ENCODE results near the gene PLSCR3. TPM values are rescaled to one million over a fixed set of nuclear protein-coding genes. Genes with fewer than 3 reads are reported as not detected.

The PLSCR3 gene
- total RNA-seq, 5 donors from 2014 or later (not counting 1 experiment from before 2014, with no cell fraction given) = 101 to 145 (median 140) TPM

DNA sequence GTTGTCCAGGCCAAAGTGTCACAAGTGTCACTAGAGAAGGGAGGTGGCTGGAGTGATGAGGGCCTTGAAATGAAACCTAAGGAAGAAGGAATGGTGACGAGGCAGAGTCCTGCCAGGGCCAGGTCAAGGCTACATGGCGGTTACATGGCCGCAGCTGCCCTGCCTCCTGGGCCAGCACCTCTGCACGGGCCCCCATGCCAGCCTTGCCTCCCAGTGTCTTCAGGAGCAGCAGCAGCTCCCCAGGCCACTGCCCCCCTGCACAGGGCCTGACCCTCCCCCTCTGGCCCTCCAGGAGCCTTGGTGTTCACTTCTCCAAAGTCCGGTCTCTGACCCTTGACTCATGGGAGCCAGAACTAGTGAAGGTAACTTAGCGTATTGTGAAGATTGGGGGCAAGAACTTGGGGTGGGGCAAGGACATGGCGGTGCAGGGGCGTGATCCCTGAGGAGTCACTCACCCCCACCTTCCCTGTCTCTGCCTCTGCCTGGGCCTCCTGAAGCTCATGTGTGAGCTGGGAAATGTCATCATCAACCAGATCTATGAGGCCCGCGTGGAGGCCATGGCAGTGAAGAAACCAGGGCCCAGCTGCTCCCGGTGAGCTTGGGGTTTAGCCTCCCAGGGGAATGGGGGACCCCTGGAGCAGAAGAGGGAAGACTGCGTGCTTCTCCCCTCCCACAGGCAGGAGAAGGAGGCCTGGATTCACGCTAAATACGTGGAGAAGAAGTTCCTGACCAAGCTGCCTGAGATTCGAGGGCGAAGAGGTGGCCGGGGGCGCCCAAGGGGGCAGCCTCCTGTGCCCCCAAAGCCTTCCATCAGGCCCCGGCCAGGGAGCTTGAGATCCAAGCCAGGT, 46.5 kb downstream of the PLSCR3 start:
- peaks cover 25 to 45% (median 39%) of the 10 kb centered on the region in 3 donors for H3K4me1 Mint-ChIP-seq
- ChIA-PET POLR2A (no interaction called here), CTCF (interaction anchor here in 1 of 2 donors (0.6 to 1.7 kb wide), 3 partner anchors 12 to 43 kb away, joined by 3 to 5 read pairs (median 3); partner anchors contain the start of gene ACAP1)
- Histone ChIP-seq H3K36me3 (ENCODE audit: control insufficient read depth in 2 of 2, extremely low read depth in 1 of 2, insufficient read depth in 1 of 2, low read length in 1 of 2) (peaks cover 37 to 64% of the 10 kb centered on the region in 2 donors), H3K9me3 (no peaks in the 10 kb centered on the region), H3K4me3 (ENCODE audit: control insufficient read depth in 1 of 2, extremely low read depth in 1 of 2, low read length in 1 of 2) (no peak overlapping the region), H3K27me3 (replicated peaks in 1 of 2; ENCODE audit: control insufficient read depth in 2 of 2, extremely low read depth in 1 of 2, insufficient read depth in 2 of 2, low read length in 1 of 2) (no peaks in the 10 kb centered on the region), H3K27ac (ENCODE audit: low read length) (no peak overlapping the region), H3K4me1 (ENCODE audit: control insufficient read depth in 1 of 2, extremely low read depth in 1 of 2, insufficient read depth in 2 of 2, low read length in 2 of 2) (peaks cover 7 to 49% of the 10 kb centered on the region in 2 experiments)
- H3K27me3 Mint-ChIP-seq = no peaks in the 10 kb centered on the region
- H3K4me3 Mint-ChIP-seq = no peak overlapping the region
- no peak for ATAC-seq (replicated peaks in 1 of 4)
- no peaks in the 10 kb centered on the region for H3K9me3 Mint-ChIP-seq
- H3K36me3 Mint-ChIP-seq = peaks cover 22% of the 10 kb centered on the region
- H3K27ac Mint-ChIP-seq = peak overlapping the region in 1 of 2 donors; percentile 13
- no peak for DNase-seq
- 93% methylated on average over 12 of the region's 19 CpGs for WGBS (ENCODE audit: insufficient coverage)

DNA sequence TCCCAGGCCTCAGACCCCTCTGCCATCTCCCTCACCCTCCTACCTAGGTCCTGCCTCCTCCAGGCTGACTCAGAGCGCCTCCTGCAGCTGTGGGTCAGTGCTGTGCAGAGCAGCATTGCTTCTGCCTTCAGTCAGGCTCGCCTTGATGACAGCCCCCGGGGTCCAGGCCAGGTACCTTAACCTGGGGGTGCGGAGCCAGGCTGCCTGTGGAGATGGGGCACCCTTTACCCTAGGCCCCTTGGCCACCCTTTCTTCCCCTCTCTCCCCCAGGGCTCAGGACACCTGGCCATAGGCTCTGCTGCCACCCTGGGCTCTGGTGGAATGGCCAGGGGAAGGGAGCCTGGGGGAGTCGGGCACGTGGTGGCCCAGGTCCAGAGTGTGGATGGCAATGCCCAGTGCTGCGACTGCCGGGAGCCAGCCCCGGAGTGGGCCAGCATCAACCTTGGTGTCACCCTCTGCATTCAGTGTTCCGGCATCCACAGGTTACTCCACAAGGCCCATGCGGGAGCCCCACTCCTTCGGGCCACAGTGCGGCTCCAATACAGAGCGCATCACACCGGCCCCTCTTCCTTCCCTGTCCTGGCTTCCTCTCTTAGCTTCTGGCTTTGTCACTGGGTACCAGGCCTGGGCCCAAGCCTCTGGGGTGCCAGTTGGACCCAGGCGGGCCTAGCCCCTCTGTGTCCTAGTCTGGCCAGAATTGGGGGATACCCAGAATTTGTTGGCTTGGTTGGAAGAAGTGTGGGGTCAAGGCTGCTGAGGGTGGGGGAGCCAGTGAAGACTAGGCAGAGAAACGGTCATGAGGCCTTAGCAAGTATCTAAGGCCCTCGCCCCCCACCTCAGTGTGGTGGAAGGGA, 47.3 kb downstream of the PLSCR3 start:
- ChIA-PET POLR2A (no interaction called here), CTCF (no interaction called here)
- no peak for DNase-seq
- no peaks in the 10 kb centered on the region for H3K9me3 Mint-ChIP-seq
- H3K4me3 Mint-ChIP-seq = no peak overlapping the region
- Histone ChIP-seq H3K9me3 (no peaks in the 10 kb centered on the region), H3K4me1 (ENCODE audit: control insufficient read depth in 1 of 2, extremely low read depth in 1 of 2, insufficient read depth in 2 of 2, low read length in 2 of 2) (peaks cover 5 to 44% of the 10 kb centered on the region in 2 experiments), H3K27ac (ENCODE audit: low read length) (no peak overlapping the region), H3K27me3 (replicated peaks in 1 of 2; ENCODE audit: control insufficient read depth in 2 of 2, extremely low read depth in 1 of 2, insufficient read depth in 2 of 2, low read length in 1 of 2) (no peaks in the 10 kb centered on the region), H3K4me3 (ENCODE audit: control insufficient read depth in 1 of 2, extremely low read depth in 1 of 2, low read length in 1 of 2) (no peak overlapping the region), H3K36me3 (ENCODE audit: control insufficient read depth in 2 of 2, extremely low read depth in 1 of 2, insufficient read depth in 1 of 2, low read length in 1 of 2) (peaks cover 37 to 72% of the 10 kb centered on the region in 2 donors)
- H3K36me3 Mint-ChIP-seq = peaks cover 22% of the 10 kb centered on the region
- WGBS (ENCODE audit: insufficient coverage) = 98% methylated on average over 17 of the region's 18 CpGs
- peak overlapping the region in 1 of 2 donors; percentile 13 for H3K27ac Mint-ChIP-seq
- no peaks in the 10 kb centered on the region for H3K27me3 Mint-ChIP-seq
- no peak for ATAC-seq (replicated peaks in 1 of 4)
- H3K4me1 Mint-ChIP-seq = peaks cover 18 to 38% (median 35%) of the 10 kb centered on the region in 3 donors

DNA sequence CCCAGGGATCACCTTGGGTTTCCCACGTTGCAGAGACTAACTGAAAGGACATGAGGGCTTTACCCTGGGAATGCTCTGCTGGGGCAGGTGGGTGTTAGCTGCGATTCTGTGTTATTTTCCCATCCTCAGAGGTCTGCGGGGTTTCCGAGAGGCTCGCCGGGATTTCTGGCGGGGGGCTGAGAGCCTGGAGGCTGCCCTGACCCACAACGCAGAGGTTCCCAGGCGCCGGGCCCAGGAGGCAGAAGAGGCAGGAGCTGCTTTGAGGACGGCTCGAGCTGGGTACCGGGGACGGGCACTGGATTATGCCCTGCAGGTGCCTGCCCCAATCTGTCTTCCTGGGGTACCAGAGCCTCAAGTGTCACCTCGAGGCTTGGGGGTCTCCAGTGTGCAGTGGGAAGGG, 51.1 kb downstream of the PLSCR3 start:
- no peaks in the 10 kb centered on the region for H3K27me3 ChIP-seq (replicated peaks in 1 of 2; ENCODE audit: control insufficient read depth in 2 of 2, extremely low read depth in 1 of 2, insufficient read depth in 2 of 2, low read length in 1 of 2)
- Mint-ChIP-seq H3K27ac (peak overlapping the region in 1 of 2 donors; percentile 80), H3K9me3 (no peaks in the 10 kb centered on the region), H3K4me3 (no peak overlapping the region), H3K4me1 (peaks cover 17 to 37% (median 32%) of the 10 kb centered on the region in 3 donors), H3K36me3 (peaks cover 27% of the 10 kb centered on the region), H3K27me3 (no peaks in the 10 kb centered on the region)
- 95% methylated on average over 15 of the region's 15 CpGs for WGBS (ENCODE audit: insufficient coverage)
- POLR2A ChIA-PET = interaction anchor here in 1 of 2 donors (0.8 kb wide), 1 partner anchor 13 kb away, joined by 3 read pairs; no protein-coding TSS in a partner anchor
- no peak overlapping the region for H3K4me3 ChIP-seq (ENCODE audit: control insufficient read depth in 1 of 2, extremely low read depth in 1 of 2, low read length in 1 of 2)
- H3K4me1 ChIP-seq (ENCODE audit: control insufficient read depth in 1 of 2, extremely low read depth in 1 of 2, insufficient read depth in 2 of 2, low read length in 2 of 2) = peaks cover 0 to 51% of the 10 kb centered on the region in 2 experiments
- CTCF ChIA-PET = no interaction called here
- DNase-seq = no peak
- peaks cover 32 to 90% of the 10 kb centered on the region in 2 donors for H3K36me3 ChIP-seq (ENCODE audit: control insufficient read depth in 2 of 2, extremely low read depth in 1 of 2, insufficient read depth in 1 of 2, low read length in 1 of 2)
- no peak overlapping the region for H3K27ac ChIP-seq (ENCODE audit: low read length)
- no peak for ATAC-seq (replicated peaks in 1 of 4)
- H3K9me3 ChIP-seq = no peaks in the 10 kb centered on the region

DNA sequence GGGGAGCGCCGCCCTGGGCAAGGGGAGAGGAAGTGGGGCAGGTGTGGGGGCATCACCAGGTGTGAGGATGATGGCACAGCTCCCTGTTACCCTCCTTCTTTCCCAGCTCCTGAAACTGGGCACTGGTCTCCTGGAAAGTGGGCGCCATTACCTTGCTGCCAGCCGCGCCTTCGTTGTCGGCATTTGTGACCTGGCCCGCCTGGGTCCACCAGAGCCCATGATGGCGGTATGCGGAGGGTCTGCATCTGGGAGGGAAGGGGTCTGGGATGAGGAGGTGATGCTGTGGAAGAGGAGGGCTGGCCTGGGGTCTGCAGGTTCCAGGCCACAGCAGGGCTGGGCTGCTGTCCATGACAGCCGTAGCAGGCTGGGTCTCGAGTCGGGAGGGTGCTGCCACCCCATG, 52.5 kb downstream of the PLSCR3 start:
- Mint-ChIP-seq H3K9me3 (no peaks in the 10 kb centered on the region), H3K4me1 (peaks cover 28 to 45% (median 43%) of the 10 kb centered on the region in 3 donors), H3K27me3 (no peaks in the 10 kb centered on the region), H3K36me3 (peaks cover 27% of the 10 kb centered on the region), H3K27ac (peak overlapping the region in 1 of 2 donors; percentile 16), H3K4me3 (no peak overlapping the region)
- Histone ChIP-seq H3K27ac (ENCODE audit: low read length) (no peak overlapping the region), H3K9me3 (no peaks in the 10 kb centered on the region), H3K4me1 (ENCODE audit: control insufficient read depth in 1 of 2, extremely low read depth in 1 of 2, insufficient read depth in 2 of 2, low read length in 2 of 2) (peaks cover 2 to 60% of the 10 kb centered on the region in 2 experiments), H3K36me3 (ENCODE audit: control insufficient read depth in 2 of 2, extremely low read depth in 1 of 2, insufficient read depth in 1 of 2, low read length in 1 of 2) (peaks cover 19 to 83% of the 10 kb centered on the region in 2 donors), H3K4me3 (ENCODE audit: control insufficient read depth in 1 of 2, extremely low read depth in 1 of 2, low read length in 1 of 2) (no peak overlapping the region), H3K27me3 (replicated peaks in 1 of 2; ENCODE audit: control insufficient read depth in 2 of 2, extremely low read depth in 1 of 2, insufficient read depth in 2 of 2, low read length in 1 of 2) (no peaks in the 10 kb centered on the region)
- DNase-seq = no peak
- no peak for ATAC-seq (replicated peaks in 1 of 4)
- CTCF ChIA-PET = interaction anchor here in 1 of 2 donors (0.6 to 1.1 kb wide), 2 partner anchors 12 to 33 kb away, joined by 4 read pairs; no protein-coding TSS in a partner anchor
- 96% methylated on average over 10 of the region's 13 CpGs for WGBS (ENCODE audit: insufficient coverage)
- POLR2A ChIA-PET = interaction anchor here in 1 of 2 donors (1.0 kb wide), 1 partner anchor 32 kb away, joined by 3 read pairs; no protein-coding TSS in a partner anchor

DNA sequence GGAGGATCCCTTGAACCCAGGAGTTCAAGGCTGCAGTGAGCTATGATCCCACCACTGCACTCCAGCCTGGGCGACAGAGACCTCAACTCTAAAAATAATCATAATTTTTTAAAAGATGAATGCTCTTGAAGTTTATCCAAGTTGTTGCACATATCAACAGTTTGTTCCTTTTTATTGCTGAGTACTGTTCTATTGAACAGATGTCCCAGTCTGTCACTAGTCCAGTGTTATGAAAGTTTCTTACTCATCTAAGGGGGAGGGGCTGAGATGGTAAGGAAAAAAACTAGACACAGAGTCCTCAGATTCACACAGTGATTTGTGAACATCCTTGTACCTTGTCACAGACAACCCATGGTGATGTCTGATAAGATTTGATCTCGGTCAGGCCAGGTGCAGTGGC, 54.1 kb downstream of the PLSCR3 start:
- H3K9me3 Mint-ChIP-seq = no peaks in the 10 kb centered on the region
- POLR2A ChIA-PET = no interaction called here
- H3K36me3 Mint-ChIP-seq = peaks cover 23% of the 10 kb centered on the region
- no peak overlapping the region for H3K27ac ChIP-seq (ENCODE audit: low read length)
- peak overlapping the region; percentile 71 to 76 for H3K27ac Mint-ChIP-seq
- DNase-seq (no peak), ATAC-seq (replicated peaks in 1 of 4) (no peak)
- H3K4me1 ChIP-seq (ENCODE audit: control insufficient read depth in 1 of 2, extremely low read depth in 1 of 2, insufficient read depth in 2 of 2, low read length in 2 of 2) = peaks cover 10 to 67% of the 10 kb centered on the region in 2 experiments
- H3K27me3 Mint-ChIP-seq = no peaks in the 10 kb centered on the region
- H3K4me1 Mint-ChIP-seq = peaks cover 38 to 55% (median 48%) of the 10 kb centered on the region in 3 donors
- H3K4me3 Mint-ChIP-seq = peak overlapping the region in 1 of 3 donors; percentile 98
- H3K27me3 ChIP-seq (replicated peaks in 1 of 2; ENCODE audit: control insufficient read depth in 2 of 2, extremely low read depth in 1 of 2, insufficient read depth in 2 of 2, low read length in 1 of 2) = no peaks in the 10 kb centered on the region
- no CpG with 5 or more reads among the region's 2 CpGs for WGBS (ENCODE audit: insufficient coverage)
- H3K36me3 ChIP-seq (ENCODE audit: control insufficient read depth in 2 of 2, extremely low read depth in 1 of 2, insufficient read depth in 1 of 2, low read length in 1 of 2) = peaks cover 12 to 69% of the 10 kb centered on the region in 2 donors
- no peak overlapping the region for H3K4me3 ChIP-seq (ENCODE audit: control insufficient read depth in 1 of 2, extremely low read depth in 1 of 2, low read length in 1 of 2)
- no peaks in the 10 kb centered on the region for H3K9me3 ChIP-seq
- CTCF ChIA-PET = no interaction called here

Data from T-cell (primary cell).